HFF-Myc (cell line): Measurements from ENCODE around the gene AXIN1.

Source experiments
- DNase-seq: peaks from one replicate; pipeline ENCODE4 v3.0.0-alpha.2; 2011; ENCODE audit warnings: low read depth; ENCODE audit errors: extremely low read depth
- H3K4me3 ChIP-seq: replicated peaks from 2 replicates; pipeline ENCODE4 v1.5.1; 2011; ENCODE audit warnings: low read depth, mild to moderate bottlenecking, control low read depth, low read length
- CTCF ChIP-seq: IDR thresholded peaks from 2 replicates; pipeline ENCODE4 v1.5.1; 2012; ENCODE audit warnings: mild to moderate bottlenecking, low read depth, low read length, control low read depth; ENCODE audit errors: missing control alignments

Gene AXIN1

GRCh38 chr16:301950-302349, 50.6 kb downstream of the AXIN1 start:
- TF ChIP-seq CTCF = no peak
- H3K4me3 ChIP-seq = no peak overlapping the region
- no peak for DNase-seq

GRCh38 chr16:301235-301634, 51.3 kb downstream of the AXIN1 start:
- DNase-seq = no peak
- TF ChIP-seq CTCF = no peak
- H3K4me3 ChIP-seq = no peak overlapping the region

GRCh38 chr16:297832-298231, 54.7 kb downstream of the AXIN1 start:
- TF ChIP-seq CTCF = no peak
- no peak overlapping the region for H3K4me3 ChIP-seq
- DNase-seq = no peak

- H3K4me3 ChIP-seq = no peak overlapping the region
- no peak for DNase-seq
- no peak for TF ChIP-seq CTCF
These were observed 55.6 kb downstream of the AXIN1 start for GRCh38 chr16:296806-297510.

GRCh38 chr16:296276-296675, 56.2 kb downstream of the AXIN1 start:
- H3K4me3 ChIP-seq = no peak overlapping the region
- no peak for DNase-seq
- no peak for TF ChIP-seq CTCF

- H3K4me3 ChIP-seq = no peak overlapping the region
- no peak for TF ChIP-seq CTCF
- DNase-seq = no peak
These were observed 59.3 kb downstream of the AXIN1 start for GRCh38 chr16:293043-293775.
